IMR-90 (cell line): ENCODE results near the gene PCYT1A. TPM values are rescaled to one million over a fixed set of nuclear protein-coding genes. Genes with fewer than 3 reads are reported as not detected.

Experiments
- ATAC-seq: fragments of 200-7000 bp; cut with Tn5 transposase; 2 replicates; pipeline ENCODE4 v1.9.1; 2020; ENCODE audit warnings: low read depth, mild to moderate bottlenecking, moderate library complexity
- BruUV-seq: library from RNA; stranded (reverse); fragments of 400-500 nt; replicated peaks from 2 replicates; lab custom pipeline; 2021; lab: Mats Ljungman, UMichigan
- CTCF ChIA-PET: fragments of 300-600 bp; formaldehyde crosslinking; extraction: SDS; loops from one replicate; lab custom pipeline; 2021; ENCODE audit warnings: antibody characterized with exemption; lab: Yijun Ruan, JAX
- POLR2A ChIA-PET: fragments of 300-600 bp; sonication (Branson Sonifier 250); formaldehyde crosslinking; loops from one replicate; lab custom pipeline; 2022; ENCODE audit warnings: antibody characterized with exemption; ENCODE audit not compliant: unreplicated experiment; lab: Charles Lee
- DNase-seq: peaks from one replicate; pipeline ENCODE4 v3.0.0; 2013
- H2AFZ ChIP-seq: replicated peaks from 2 replicates; pipeline ENCODE3; 2013; ENCODE audit warnings: low read length, mild to moderate bottlenecking; ENCODE audit not compliant: poor library complexity
- H2AK5ac ChIP-seq: 2 replicates; pipeline ENCODE4 v1.6.1; 2013; ENCODE audit warnings: low read depth, low read length, inconsistent platforms
- H2AK9ac ChIP-seq: replicated peaks from 2 replicates; pipeline ENCODE3; 2013; ENCODE audit warnings: mild to moderate bottlenecking, low read depth, low read length, moderate library complexity; ENCODE audit not compliant: poor library complexity
- H2BK120ac ChIP-seq: 2 replicates; pipeline ENCODE4 v1.6.1; 2013; ENCODE audit warnings: low read depth, low read length, inconsistent platforms
- H2BK15ac ChIP-seq: 3 replicates; pipeline ENCODE4 v1.6.1; 2013; ENCODE audit warnings: low read depth, low read length, inconsistent platforms
- H2BK20ac ChIP-seq: 2 replicates; pipeline ENCODE4 v1.6.1; 2013; ENCODE audit warnings: low read depth, mild to moderate bottlenecking, inconsistent platforms, low read length, moderate library complexity
- H2BK5ac ChIP-seq: 2 replicates; pipeline ENCODE4 v1.6.1; 2013; ENCODE audit warnings: mild to moderate bottlenecking, low read depth, low read length, inconsistent platforms; ENCODE audit not compliant: poor library complexity, severe bottlenecking
- H3K14ac ChIP-seq: replicated peaks from 2 replicates; pipeline ENCODE4 v1.6.1; 2013; ENCODE audit warnings: low read depth, low read length, inconsistent platforms
- H3K18ac ChIP-seq: 2 replicates; pipeline ENCODE4 v1.6.1; 2013; ENCODE audit warnings: low read depth, low read length, control low read depth
- H3K23ac ChIP-seq: 2 replicates; pipeline ENCODE4 v1.6.1; 2013; ENCODE audit warnings: low read depth, low read length, inconsistent platforms
- H3K27ac ChIP-seq: 2 replicates; pipeline ENCODE4 v1.5.1; 2013; ENCODE audit warnings: mild to moderate bottlenecking, control low read depth, low read length; ENCODE audit not compliant: insufficient read depth
- H3K27me3 ChIP-seq: 2 replicates; pipeline ENCODE4 v1.6.1; 2013; ENCODE audit warnings: low read length; ENCODE audit not compliant: control insufficient read depth, insufficient read depth
- H3K36me3 ChIP-seq: 2 replicates; pipeline ENCODE4 v1.6.1; 2013; ENCODE audit warnings: low read length, mixed read lengths; ENCODE audit not compliant: control insufficient read depth, insufficient read depth
- H3K4ac ChIP-seq: 2 replicates; pipeline ENCODE4 v1.6.1; 2013; ENCODE audit warnings: low read depth, low read length, inconsistent platforms
- H3K4me1 ChIP-seq: 2 replicates; pipeline ENCODE4 v1.6.1; 2013; ENCODE audit warnings: low read length, mixed read lengths; ENCODE audit not compliant: control insufficient read depth, insufficient read depth
- H3K4me2 ChIP-seq: 2 replicates; pipeline ENCODE4 v1.6.1; 2013; ENCODE audit warnings: low read depth, mild to moderate bottlenecking, control low read depth, low read length, moderate library complexity
- H3K4me3 ChIP-seq: 2 replicates; pipeline ENCODE4 v1.5.1; 2013; ENCODE audit warnings: low read depth, mild to moderate bottlenecking, control low read depth, low read length, moderate library complexity; ENCODE audit not compliant: insufficient read depth
- H3K56ac ChIP-seq: 2 replicates; pipeline ENCODE4 v1.6.1; 2013; ENCODE audit warnings: low read length, inconsistent platforms; ENCODE audit not compliant: insufficient read depth; ENCODE audit errors: extremely low read depth
- H3K79me1 ChIP-seq, 2 experiments: 2 replicates each; pipeline ENCODE4 v1.6.1; 2013; ENCODE audit warnings: low read length in 2 of 2, inconsistent platforms in 1 of 2, low read depth in 1 of 2
- H3K9ac ChIP-seq: 2 replicates; pipeline ENCODE4 v1.6.1; 2013; ENCODE audit warnings: low read depth, low read length, control low read depth
- H3K9me1 ChIP-seq: 2 replicates; pipeline ENCODE4 v1.6.1; 2013; ENCODE audit warnings: low read length, inconsistent platforms; ENCODE audit not compliant: insufficient read depth
- H3K9me3 ChIP-seq: 2 replicates; pipeline ENCODE4 v1.6.1; 2013; ENCODE audit warnings: low read length; ENCODE audit not compliant: control insufficient read depth, insufficient read depth
- H4K20me1 ChIP-seq: 2 replicates; pipeline ENCODE4 v1.6.1; 2013; ENCODE audit warnings: low read length, inconsistent platforms; ENCODE audit not compliant: insufficient read depth
- H4K5ac ChIP-seq: 2 replicates; pipeline ENCODE4 v1.6.1; 2013; ENCODE audit warnings: mild to moderate bottlenecking, low read depth, low read length, control low read depth
- H4K8ac ChIP-seq, 2 experiments: 2 replicates each; pipeline ENCODE4 v1.6.1; 2013; ENCODE audit warnings: low read depth in 2 of 2, low read length in 2 of 2, control low read depth in 1 of 2, inconsistent platforms in 1 of 2
- H4K91ac ChIP-seq: 2 replicates; pipeline ENCODE4 v1.6.1; 2013; ENCODE audit warnings: low read depth, low read length, inconsistent platforms; ENCODE audit not compliant: insufficient read depth
- CEBPB ChIP-seq: IDR thresholded peaks from 2 replicates; pipeline ENCODE4 v1.6.1; 2012; ENCODE audit warnings: low read depth, low read length, improper control_type of control experiment
- CTCF ChIP-seq: conservative IDR thresholded peaks from 2 replicates; pipeline ENCODE4 v1.5.1; 2012; ENCODE audit warnings: mild to moderate bottlenecking, low read depth, low read length, improper control_type of control experiment
- ELK1 ChIP-seq: fragments of 150-350 bp; IDR thresholded peaks from 2 replicates; pipeline ENCODE4 v1.6.1; 2016; ENCODE audit warnings: low read depth, mild to moderate bottlenecking, low read length, moderate library complexity, borderline replicate concordance
- MAFK ChIP-seq: IDR thresholded peaks from 2 replicates; pipeline ENCODE4 v1.6.1; 2012; ENCODE audit warnings: low read depth, low read length, improper control_type of control experiment
- MAZ ChIP-seq: IDR thresholded peaks from 2 replicates; pipeline ENCODE4 v1.6.1; 2012; ENCODE audit warnings: low read depth, mild to moderate bottlenecking, low read length, improper control_type of control experiment, moderate library complexity, borderline replicate concordance
- RAD21 ChIP-seq: IDR thresholded peaks from 2 replicates; pipeline ENCODE4 v1.6.1; 2012; ENCODE audit warnings: low read length, improper control_type of control experiment
- RCOR1 ChIP-seq: IDR thresholded peaks from 2 replicates; pipeline ENCODE4 v1.6.1; 2012; ENCODE audit warnings: mild to moderate bottlenecking, low read length, improper control_type of control experiment; ENCODE audit not compliant: insufficient replicate concordance
- SMC3 ChIP-seq: fragments of 150-350 bp; IDR thresholded peaks from 2 replicates; pipeline ENCODE4 v1.6.1; 2016; ENCODE audit warnings: low read depth, mild to moderate bottlenecking, antibody characterized with exemption, low read length, moderate library complexity
- USF2 ChIP-seq: fragments of 150-350 bp; IDR thresholded peaks from 2 replicates; pipeline ENCODE4 v1.6.1; 2017; ENCODE audit warnings: mild to moderate bottlenecking, antibody characterized with exemption, low read length, low read depth
- WGBS, 2 experiments: methylation state at CpG; one replicate each; pipeline versions ENCODE4 v1.1.5 to v1.1.7; 2013; ENCODE audit warnings: missing lambda C conversion rate in 2 of 2; ENCODE audit not compliant: insufficient read length in 1 of 2; ENCODE audit errors: extremely low coverage in 2 of 2; 5-methylcytosine and 5-hydroxymethylcytosine counted together
- dilution Hi-C: fragments of 300-500 bp; cut with HindIII; formaldehyde crosslinking; loops from one replicate; pipeline ENCODE4 v1.14.3; 2018; ENCODE audit warnings: low sequenced_read_pairs; ENCODE audit not compliant: unreplicated experiment
- in situ Hi-C: fragments of 300-500 bp; cut with MboI; formaldehyde crosslinking; loops from 3 replicates; pipeline ENCODE4 v1.14.3; 2019; ENCODE audit warnings: low sequenced_read_pairs, inconsistent platforms, mixed read lengths
- intact Hi-C: fragments of 100-400 bp; cut with micrococcal nuclease; formaldehyde crosslinking; loops from 2 replicates; pipeline ENCODE4 v1.10.0; 2022
- polyA plus RNA-seq, 3 experiments: library from polyadenylated mRNA; depleted of rRNA; stranded (reverse); fragments of >200 nt; gene quantifications; 2 replicates each; pipeline ENCODE4 v1.2.3, GENCODE V29; 2012; ENCODE audit warnings: low replicate concordance in 1 of 3
- total RNA-seq: library from RNA; depleted of rRNA; stranded (reverse); fragments of >200 nt; gene quantifications from 2 replicates; pipeline ENCODE4 v1.2.3, GENCODE V29; 2012

Gene PCYT1A
- total and polyA plus RNA-seq, 2 of the 4 experiments (the other 2 are of a cell fraction): 62.8 to 127 TPM

DNA sequence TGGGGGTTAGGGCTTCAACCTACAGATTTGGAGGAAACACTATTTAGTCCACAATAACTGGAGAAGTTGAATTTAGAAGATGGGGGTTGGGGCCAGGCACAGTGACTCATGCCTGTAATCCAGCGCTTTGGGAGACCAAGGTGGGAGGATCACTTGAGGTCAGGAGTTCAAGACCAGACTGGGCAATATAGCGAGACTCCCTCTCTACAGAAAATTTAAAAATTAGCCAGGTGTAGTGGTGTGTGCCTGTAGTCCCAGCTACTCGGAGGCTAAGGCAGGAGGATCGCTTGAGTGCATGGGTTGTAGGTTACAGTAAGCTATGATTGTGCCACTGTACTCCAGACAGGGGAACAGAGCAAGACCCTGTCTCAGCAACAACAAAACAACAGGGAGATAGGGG is 35.5 kb upstream of the PCYT1A start:
- in situ Hi-C loops: no loop called here
- Histone ChIP-seq H4K5ac (no peak overlapping the region), H3K9ac (no peak overlapping the region), H3K9me1 (peaks cover 6% of the 10 kb centered on the region; the same call in 1 of the 2 replicates), H2BK15ac (no peak overlapping the region), H2BK20ac (no peak overlapping the region), H2BK5ac (no peak overlapping the region), H2BK120ac (no peak overlapping the region), H3K14ac (no peak overlapping the region), H4K8ac (no peak overlapping the region), H2AK5ac (no peak overlapping the region), H4K20me1 (no peaks in the 10 kb centered on the region; the same call in 1 of the 2 replicates), H3K27me3 (no peaks in the 10 kb centered on the region), H3K36me3 (no peaks in the 10 kb centered on the region), H4K91ac (no peak overlapping the region), H2AFZ (no peak overlapping the region), H3K4me2 (no peak overlapping the region), H3K79me1 (peaks cover 0 to 13% of the 10 kb centered on the region in 2 experiments; a peak in 3 of 4 replicates), H3K9me3 (no peaks in the 10 kb centered on the region), H2AK9ac (no peak overlapping the region), H3K23ac (no peak overlapping the region), H3K4me3 (no peak overlapping the region), H3K4me1 (peaks cover 2% of the 10 kb centered on the region; the same call in 1 of the 2 replicates), H3K18ac (no peak overlapping the region), H3K27ac (no peak overlapping the region), H3K4ac (no peak overlapping the region), H3K56ac (no peak overlapping the region)
- TF ChIP-seq CEBPB: no peak
- no peak for TF ChIP-seq USF2
- TF ChIP-seq RAD21: no peak
- no peak for TF ChIP-seq ELK1
- no peak for TF ChIP-seq MAZ
- no peak for TF ChIP-seq CTCF
- no peak for TF ChIP-seq SMC3
- TF ChIP-seq RCOR1: no peak
- TF ChIP-seq MAFK: no peak
- dilution Hi-C loops: no loop called here
- ChIA-PET POLR2A (no interaction called here), CTCF (interaction anchor here (0.7 kb wide), 1 partner anchor 25 kb away, joined by 4 read pairs; no protein-coding TSS in a partner anchor)
- ATAC-seq (no peak), DNase-seq (no peak)
- no CpG with 5 or more reads among the region's 4 CpGs for WGBS, 2 experiments
- no TSS peak for BruUV-seq
- intact Hi-C loops: no loop called here
